IPS-20b (cell line): Measurements from ENCODE around the gene ATP9A.
"Not testable (repeated sequence)": the region's sequence is repeated elsewhere in the genome, so short reads cannot be mapped to it uniquely, and the experiment has no call there.

ENCODE experiments used
- H3K27ac ChIP-seq: one replicate; pipeline ENCODE4 v1.5.1; 2013; ENCODE audit warnings: low read length
- H3K27me3 ChIP-seq: 2 replicates; pipeline ENCODE4 v1.6.1; 2013; ENCODE audit warnings: mild to moderate bottlenecking, low read length, inconsistent platforms; ENCODE audit not compliant: insufficient read depth
- H3K36me3 ChIP-seq: 2 replicates; pipeline ENCODE4 v1.6.1; 2013; ENCODE audit warnings: low read depth, mild to moderate bottlenecking, inconsistent platforms, low read length, moderate library complexity; ENCODE audit not compliant: insufficient read depth
- H3K4me1 ChIP-seq: 2 replicates; pipeline ENCODE4 v1.6.1; 2013; ENCODE audit warnings: mild to moderate bottlenecking, control low read depth, inconsistent platforms, low read length, moderate library complexity; ENCODE audit not compliant: insufficient read depth
- H3K4me3 ChIP-seq: 2 replicates; pipeline ENCODE4 v1.5.1; 2013; ENCODE audit warnings: mild to moderate bottlenecking, low read length, inconsistent platforms
- H3K9ac ChIP-seq: 2 replicates; pipeline ENCODE4 v1.6.1; 2013; ENCODE audit warnings: low read depth, mild to moderate bottlenecking, inconsistent platforms, low read length, moderate library complexity
- H3K9me3 ChIP-seq: 2 replicates; pipeline ENCODE4 v1.6.1; 2013; ENCODE audit warnings: mild to moderate bottlenecking, low read depth, low read length, inconsistent platforms; ENCODE audit not compliant: insufficient read depth

ATP9A gene

DNA sequence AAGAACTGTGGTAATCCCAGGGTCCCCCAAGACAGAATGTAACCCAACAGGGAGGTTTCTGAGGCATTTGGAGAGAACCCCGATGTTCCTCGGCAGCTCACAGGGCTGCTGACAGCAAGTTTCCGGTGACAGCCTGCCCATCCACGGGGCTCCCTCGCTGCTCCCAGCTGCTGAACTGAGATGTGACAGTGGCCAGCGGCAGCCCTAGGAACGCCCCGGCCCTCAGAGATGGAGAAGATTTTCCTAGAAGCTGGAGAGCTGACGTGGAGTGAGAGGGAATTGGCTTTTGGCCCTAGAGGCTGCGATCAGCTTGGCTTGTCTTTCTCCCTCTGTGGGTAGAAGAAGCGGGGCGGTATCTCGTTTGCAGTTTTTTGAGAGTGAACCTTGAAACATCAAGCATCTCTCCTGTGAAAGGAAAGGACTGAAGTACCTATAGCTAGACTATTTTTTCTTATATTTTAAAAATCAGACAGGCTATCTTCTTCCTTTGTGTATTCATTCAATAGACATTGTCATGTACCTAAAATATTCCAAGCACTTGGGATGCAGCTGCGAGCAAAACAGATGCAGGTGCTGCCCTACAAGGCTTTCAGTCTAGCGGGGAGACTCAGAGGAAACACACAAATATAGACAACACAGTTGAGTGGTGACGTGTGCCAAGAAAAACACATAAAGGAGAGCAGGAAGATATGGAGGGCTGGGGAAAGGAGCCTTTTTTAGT, 197.3 kb downstream of the ATP9A start:
- H3K4me3 ChIP-seq = no peak overlapping the region
- H3K9ac ChIP-seq = no peak overlapping the region
- no peaks in the 10 kb centered on the region for H3K36me3 ChIP-seq
- H3K4me1 ChIP-seq = no peaks in the 10 kb centered on the region
- H3K27ac ChIP-seq = no peak overlapping the region
- H3K9me3 ChIP-seq = no peaks in the 10 kb centered on the region
- 0 out of 2 replicates have a peak, but pooled peaks cover 3% of the 10 kb centered on the region for H3K27me3 ChIP-seq

DNA sequence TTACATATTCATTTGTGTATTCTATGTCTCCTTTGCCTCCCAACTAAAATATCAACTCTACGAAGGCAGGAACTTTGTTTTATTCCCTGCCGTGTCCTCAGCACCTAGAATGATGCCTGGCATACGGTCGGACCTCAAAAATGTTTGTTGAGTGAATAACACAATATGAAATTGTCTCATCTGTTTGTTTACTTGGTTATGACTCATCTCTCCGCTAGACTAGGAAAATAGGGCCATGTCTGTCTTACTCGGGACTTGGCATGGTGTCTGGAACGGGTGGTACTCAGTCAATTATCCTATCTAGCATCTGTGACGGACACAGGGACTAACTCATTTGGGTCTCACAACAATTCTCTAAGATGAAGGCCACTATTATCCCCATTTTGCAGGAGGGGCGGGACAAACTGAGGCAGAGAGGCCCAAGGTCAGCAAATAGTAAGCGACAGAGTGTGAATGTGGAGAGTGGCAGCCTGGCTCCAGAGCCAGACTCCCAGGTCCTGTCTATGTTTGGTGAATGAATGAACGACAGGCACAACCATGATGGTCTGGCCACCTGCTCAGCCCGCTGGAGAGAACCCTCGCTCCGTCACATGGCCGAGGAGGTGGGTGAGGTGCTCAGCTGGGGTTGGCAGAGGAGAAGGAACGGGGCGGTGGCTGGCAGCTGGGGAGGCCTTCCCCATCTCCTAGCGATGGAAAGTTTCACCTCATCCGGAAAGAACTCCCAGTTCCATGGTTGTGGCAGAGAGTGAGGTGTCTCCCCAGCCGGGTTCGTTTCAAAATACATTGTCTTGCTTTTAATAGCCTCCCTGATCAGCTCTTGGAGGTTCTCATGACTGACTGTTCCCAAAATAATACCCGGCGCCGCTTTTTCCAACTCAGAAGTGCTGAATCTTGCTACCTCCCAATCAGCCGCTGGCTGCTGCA, 198.1 kb downstream of the ATP9A start:
- Histone ChIP-seq H3K9me3 (no peaks in the 10 kb centered on the region), H3K27ac (no peak overlapping the region), H3K4me3 (no peak overlapping the region), H3K4me1 (no peaks in the 10 kb centered on the region), H3K9ac (no peak overlapping the region), H3K36me3 (no peaks in the 10 kb centered on the region), H3K27me3 (0 out of 2 replicates have a peak, but pooled peaks cover 7% of the 10 kb centered on the region)

DNA sequence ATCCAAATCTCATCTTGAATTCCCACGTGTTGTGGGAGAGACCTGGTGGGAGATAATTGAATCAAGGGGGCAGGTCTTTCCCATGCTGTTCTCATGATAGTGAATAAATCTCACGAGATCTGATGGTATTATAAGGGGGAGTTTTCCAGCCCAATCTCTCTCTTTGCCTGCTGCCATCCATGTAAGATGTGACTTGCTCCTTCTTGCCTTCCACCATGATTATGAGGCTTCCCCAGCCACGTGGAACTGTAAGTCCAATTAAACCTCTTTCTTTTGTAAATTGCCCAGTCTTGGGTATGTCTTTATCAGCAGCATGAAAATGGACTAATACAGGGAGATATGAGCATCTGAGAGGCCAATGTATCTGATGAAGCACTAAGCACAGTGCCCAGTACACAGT, 199.7 kb downstream of the ATP9A start:
- not testable (repeated sequence) for H3K9ac ChIP-seq, H3K4me3 ChIP-seq, H3K9me3 ChIP-seq, H3K4me1 ChIP-seq, H3K36me3 ChIP-seq, H3K27ac ChIP-seq
- H3K27me3 ChIP-seq = peaks cover 20% of the 10 kb centered on the region

DNA sequence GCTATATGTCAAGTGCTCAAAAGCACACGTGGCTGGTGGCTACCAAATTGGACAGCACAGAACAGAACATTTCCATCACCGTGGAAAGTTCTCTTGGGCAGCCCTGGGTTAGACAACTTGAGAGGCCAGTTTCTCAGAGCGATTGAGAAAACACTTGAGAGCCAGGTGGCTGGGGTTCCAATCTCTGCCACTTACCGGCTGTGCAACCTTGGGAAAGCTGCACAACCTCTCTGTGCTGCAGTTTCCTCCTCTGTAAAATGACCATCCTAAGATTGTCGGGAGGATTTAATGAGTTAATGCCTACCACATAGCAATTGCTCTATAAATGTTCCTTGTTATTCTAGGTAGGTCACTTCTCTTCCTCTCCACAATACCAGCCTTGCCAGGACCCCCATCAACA, 200.6 kb downstream of the ATP9A start:
- Histone ChIP-seq H3K4me1 (peaks cover 7% of the 10 kb centered on the region; the same call in 1 of the 2 replicates), H3K9me3 (no peaks in the 10 kb centered on the region), H3K27me3 (peaks cover 29% of the 10 kb centered on the region), H3K4me3 (no peak overlapping the region), H3K27ac (no peak overlapping the region), H3K36me3 (no peaks in the 10 kb centered on the region), H3K9ac (no peak overlapping the region)

DNA sequence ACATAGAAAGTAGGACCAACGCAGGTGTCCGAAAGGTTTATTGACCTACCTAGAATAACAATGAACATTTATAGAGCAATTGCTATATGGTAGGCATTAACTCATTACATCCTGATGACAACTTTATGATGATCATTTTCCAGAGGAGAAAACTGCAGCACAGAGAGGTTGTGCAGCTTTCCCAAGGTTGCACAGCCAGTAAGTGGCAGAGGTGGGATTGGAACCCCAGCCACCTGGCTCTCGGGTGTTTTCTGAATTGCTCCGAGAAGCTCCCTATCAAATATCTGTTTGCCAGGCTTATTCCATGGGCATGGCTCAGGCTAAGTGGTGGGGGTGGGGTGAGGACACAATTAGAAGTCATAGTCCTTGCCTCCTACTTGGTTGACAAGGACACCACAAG, 201.6 kb downstream of the ATP9A start:
- Histone ChIP-seq H3K27ac (no peak overlapping the region), H3K4me3 (no peak overlapping the region), H3K9me3 (no peaks in the 10 kb centered on the region), H3K4me1 (peaks cover 9% of the 10 kb centered on the region; the same call in 1 of the 2 replicates), H3K27me3 (peaks cover 40% of the 10 kb centered on the region), H3K36me3 (no peaks in the 10 kb centered on the region), H3K9ac (no peak overlapping the region)

DNA sequence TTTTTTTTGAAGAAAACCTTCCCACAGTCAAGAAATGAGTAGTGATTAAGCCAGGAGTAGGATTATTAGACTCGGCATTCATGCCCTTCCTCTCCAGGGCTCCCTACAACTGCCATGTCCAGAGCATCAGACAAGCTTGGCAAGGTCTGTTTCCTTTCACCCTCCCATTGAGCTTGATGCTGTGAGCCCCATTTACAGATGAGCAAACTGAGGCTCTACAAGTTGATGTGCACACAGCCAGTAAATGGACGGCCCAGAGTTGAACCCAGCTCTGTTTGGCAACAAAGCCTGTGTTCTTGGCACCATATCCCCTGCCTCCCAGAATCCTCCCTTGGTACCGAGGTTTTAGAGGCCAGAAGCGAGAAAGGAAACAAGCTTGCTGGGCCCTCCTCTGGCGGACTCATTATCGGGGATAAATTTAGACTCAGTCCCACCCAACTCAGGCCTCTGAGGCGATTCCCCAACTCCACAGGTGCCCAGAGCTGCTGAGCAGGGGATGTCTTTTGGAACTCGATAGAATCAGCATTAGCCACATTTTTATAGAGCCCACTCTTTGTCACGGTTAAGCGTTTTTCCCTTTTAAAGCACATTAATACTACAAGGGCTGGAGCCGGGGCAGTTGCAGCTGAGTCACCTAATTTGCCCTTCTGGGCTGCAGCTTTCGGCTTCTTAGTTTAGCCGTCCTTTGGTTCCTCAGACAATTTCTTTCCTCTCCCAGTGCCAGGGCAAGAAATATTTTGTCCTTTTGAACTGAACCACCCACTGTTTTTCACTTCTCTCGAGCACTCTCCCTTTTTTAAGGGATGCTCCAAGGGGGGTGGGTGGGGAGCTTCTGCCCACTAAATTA, 202.7 kb downstream of the ATP9A start:
- no peak overlapping the region for H3K27ac ChIP-seq
- no peak overlapping the region for H3K4me3 ChIP-seq
- H3K36me3 ChIP-seq = no peaks in the 10 kb centered on the region
- H3K9me3 ChIP-seq = no peaks in the 10 kb centered on the region
- H3K27me3 ChIP-seq = peaks cover 50% of the 10 kb centered on the region
- H3K9ac ChIP-seq = no peak overlapping the region
- H3K4me1 ChIP-seq = peaks cover 12% of the 10 kb centered on the region; the same call in 1 of the 2 replicates

DNA sequence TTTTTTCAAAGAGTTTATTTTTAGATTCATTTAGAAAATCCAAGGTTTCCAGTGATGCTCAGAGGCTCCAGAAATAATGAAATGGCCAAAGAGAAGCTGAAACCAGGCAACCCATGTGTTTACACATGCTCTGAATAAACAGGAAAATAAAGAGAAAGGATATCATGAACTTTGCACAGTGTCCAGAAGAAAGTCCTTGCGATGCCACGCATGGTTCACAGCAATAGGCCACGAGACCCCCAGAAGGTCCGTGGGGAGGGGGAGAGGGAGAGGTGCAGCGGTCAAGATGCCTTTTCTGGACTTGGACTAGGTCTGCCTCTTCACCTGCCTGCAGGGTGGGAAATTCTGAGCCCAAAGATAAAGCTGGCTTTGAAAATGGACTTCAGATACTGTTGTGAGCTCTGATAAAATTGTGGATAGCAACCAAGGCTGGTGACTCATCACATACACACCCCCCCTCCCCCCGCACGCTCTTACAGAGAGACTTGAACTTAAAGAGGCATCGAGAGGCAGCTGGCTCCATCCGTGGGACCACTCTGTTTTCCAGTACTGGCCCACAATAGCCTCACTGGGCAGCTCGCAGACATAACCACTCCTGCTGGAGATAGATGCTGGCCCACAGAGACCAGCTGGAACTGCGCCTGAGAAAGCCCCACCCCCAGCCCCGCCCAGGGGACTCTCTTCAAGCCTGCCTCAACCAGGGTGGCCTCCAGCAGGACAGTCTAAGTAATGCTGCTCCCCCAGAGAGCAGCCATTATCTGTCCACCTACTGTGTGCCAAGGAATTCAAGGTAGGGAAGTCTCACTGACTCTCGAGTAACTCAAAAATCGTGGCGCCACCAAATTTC, 204.5 kb downstream of the ATP9A start:
- H3K27me3 ChIP-seq = peaks cover 68% of the 10 kb centered on the region
- H3K27ac ChIP-seq = no peak overlapping the region

DNA sequence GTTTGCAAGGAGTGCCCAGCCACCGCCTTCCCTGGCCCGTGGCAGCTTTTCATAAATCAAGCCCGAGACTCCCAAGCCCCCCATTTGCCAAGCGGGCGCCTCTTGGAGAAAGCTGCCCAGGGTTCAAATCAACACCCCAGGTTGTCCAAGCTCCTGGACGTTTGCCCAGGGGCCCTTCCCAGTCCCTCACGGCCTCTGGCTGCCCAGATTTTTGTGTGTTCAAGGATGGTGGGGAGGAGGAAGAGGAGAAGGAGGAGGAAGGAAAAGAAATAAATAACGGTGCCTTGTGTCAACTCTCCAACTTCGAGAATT, 205.1 kb downstream of the ATP9A start:
- peaks cover 68% of the 10 kb centered on the region for H3K27me3 ChIP-seq
- H3K9ac ChIP-seq = peak overlapping the region; percentile 48; the same call in 1 of the 2 replicates
- peaks cover 12% of the 10 kb centered on the region; the same call in 1 of the 2 replicates for H3K4me1 ChIP-seq
- H3K9me3 ChIP-seq = no peaks in the 10 kb centered on the region
- H3K4me3 ChIP-seq = peak overlapping the region; percentile 79
- no peaks in the 10 kb centered on the region for H3K36me3 ChIP-seq
- H3K27ac ChIP-seq = no peak overlapping the region

More for the DNA sequence above, 204.5 kb downstream of the ATP9A start:
- Histone ChIP-seq H3K4me1 (peaks cover 12% of the 10 kb centered on the region; the same call in 1 of the 2 replicates), H3K9ac (no peak overlapping the region), H3K9me3 (no peaks in the 10 kb centered on the region), H3K4me3 (peak overlapping the region; percentile 79), H3K36me3 (no peaks in the 10 kb centered on the region)

DNA sequence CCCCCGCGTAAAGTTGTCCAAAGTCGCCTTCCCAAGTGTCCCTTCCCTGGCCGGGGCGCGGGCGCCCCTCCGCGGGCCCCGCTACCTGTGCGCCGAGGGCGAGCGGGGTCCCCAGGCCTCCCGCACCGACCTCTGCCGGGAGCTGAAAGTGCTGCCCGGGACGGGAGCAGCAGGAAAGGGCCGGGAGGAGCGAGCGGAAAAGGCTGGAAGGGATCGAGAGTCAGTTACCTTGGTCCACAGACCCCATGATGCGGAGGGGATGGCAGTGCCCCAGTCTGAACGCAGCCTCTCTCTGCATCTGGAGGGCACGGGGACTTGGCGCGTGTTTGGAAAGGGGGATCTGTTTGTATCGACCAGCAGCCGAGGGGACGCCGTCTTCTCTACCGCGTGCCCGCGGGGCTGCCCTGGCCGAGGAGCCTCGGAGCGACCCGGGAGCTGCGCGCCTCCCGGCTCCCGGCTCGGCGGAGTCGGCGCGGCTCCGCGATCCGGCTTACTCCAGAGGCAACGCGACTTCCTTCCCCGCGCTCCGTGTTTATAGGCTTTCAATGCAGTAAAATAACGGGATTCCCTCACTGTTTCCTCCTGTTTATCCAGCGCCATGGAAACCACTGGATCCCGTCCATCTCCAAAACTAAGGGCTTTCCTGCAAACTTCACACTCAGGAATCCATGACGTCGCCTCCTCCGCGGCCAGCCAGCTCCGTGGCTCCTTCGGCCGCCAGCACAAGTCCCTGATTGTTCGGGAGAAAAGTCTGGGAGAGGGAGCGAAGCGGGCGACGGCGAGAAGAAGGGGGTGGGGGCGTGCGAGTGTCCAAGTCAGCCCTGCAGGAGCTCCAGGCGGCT, 205.6 kb downstream of the ATP9A start:
- no peaks in the 10 kb centered on the region for H3K9me3 ChIP-seq
- H3K4me3 ChIP-seq = peak overlapping the region; percentile 79
- H3K4me1 ChIP-seq = peaks cover 12% of the 10 kb centered on the region; the same call in 1 of the 2 replicates
- H3K27ac ChIP-seq = no peak overlapping the region
- H3K9ac ChIP-seq = peak overlapping the region; percentile 48; the same call in 1 of the 2 replicates
- H3K36me3 ChIP-seq = no peaks in the 10 kb centered on the region
- peaks cover 68% of the 10 kb centered on the region for H3K27me3 ChIP-seq

DNA sequence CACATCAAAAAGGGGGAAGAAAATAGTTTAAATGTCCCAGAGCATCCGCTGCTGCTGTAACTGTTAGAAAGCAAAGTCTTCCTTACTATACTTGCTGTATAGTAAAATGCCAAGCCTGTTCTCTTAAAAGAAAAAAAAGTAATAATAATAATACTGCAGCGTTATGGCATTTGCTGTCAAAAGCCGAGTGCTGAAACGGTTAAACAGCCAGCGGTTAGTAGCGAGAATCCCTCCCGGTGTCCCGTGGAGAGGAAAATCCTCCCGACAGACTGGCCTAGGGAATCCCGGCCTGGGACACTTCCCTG, 206.2 kb downstream of the ATP9A start:
- no peak overlapping the region for H3K27ac ChIP-seq
- H3K4me1 ChIP-seq = peaks cover 12% of the 10 kb centered on the region; the same call in 1 of the 2 replicates
- H3K4me3 ChIP-seq = peak overlapping the region; percentile 79
- H3K9me3 ChIP-seq = no peaks in the 10 kb centered on the region
- no peaks in the 10 kb centered on the region for H3K36me3 ChIP-seq
- peak overlapping the region; percentile 48; the same call in 1 of the 2 replicates for H3K9ac ChIP-seq
- peaks cover 68% of the 10 kb centered on the region for H3K27me3 ChIP-seq
